Colonic mucosa (tissue), 4 donors: ENCODE data around the gene ST6GALNAC6. TPM values are rescaled to one million over a fixed set of nuclear protein-coding genes. Genes with fewer than 3 reads are reported as not detected.

ENCODE experiments used
- DNase-seq: peaks from one replicate; pipeline ENCODE4 v3.0.0-alpha.2; 2020
- H3K27ac ChIP-seq: fragments of 200-600 bp; one replicate; pipeline ENCODE4 v1.8.0; 2021
- H3K27me3 ChIP-seq: fragments of 200-600 bp; one replicate; pipeline ENCODE4 v1.8.0; 2021
- H3K36me3 ChIP-seq: fragments of 200-600 bp; one replicate; pipeline ENCODE4 v1.8.0; 2021
- H3K4me1 ChIP-seq: fragments of 200-600 bp; one replicate; pipeline ENCODE4 v1.8.0; 2021; ENCODE audit warnings: mild to moderate bottlenecking
- H3K4me3 ChIP-seq: fragments of 200-600 bp; one replicate; pipeline ENCODE4 v1.8.0; 2021
- H3K9ac ChIP-seq, 2 donors: one replicate each; pipeline ENCODE4 v1.7.0; 2013; ENCODE audit warnings: control low read depth in 2 of 2, low read depth in 2 of 2, low read length in 2 of 2
- H3K9me3 ChIP-seq: fragments of 200-600 bp; one replicate; pipeline ENCODE4 v1.8.0; 2021
- CTCF ChIP-seq: fragments of 200-600 bp; IDR thresholded peaks from one replicate; pipeline ENCODE4 v1.8.0; 2022; ENCODE audit warnings: antibody characterized with exemption, mild to moderate bottlenecking
- intact Hi-C: fragments of 100-400 bp; cut with DNase I; formaldehyde crosslinking; loops from one replicate; pipeline ENCODE4 v1.14.1; 2022
- total RNA-seq, 2 donors: library from RNA; stranded (reverse); fragmentation: NEBNext Ultra II Directional in 1 of 2; extraction: Animal tissue kit (Norgen Biotek cat#: 25700) in 1 of 2; gene quantifications; one replicate each; pipeline ENCODE4 v1.2.1, GENCODE V29; 2021
- donor health status: healthy.
- donor health status: DM: no; HTN: no; CAD: no.
- donor health status: DM: no; HTN: no; CAD: no.

ST6GALNAC6 gene
- total RNA-seq, 2 donors from 2014 or later = 251 to 279 TPM

GRCh38 chr9:127912882-127913281, 13.5 kb upstream of the ST6GALNAC6 start:
- peaks cover 22% of the 10 kb centered on the region for H3K4me1 ChIP-seq
- intact Hi-C loops = no loop called here
- TF ChIP-seq CTCF = no peak
- H3K27ac ChIP-seq = peak overlapping the region; percentile 73
- H3K4me3 ChIP-seq = no peak overlapping the region
- no peaks in the 10 kb centered on the region for H3K9me3 ChIP-seq
- no peaks in the 10 kb centered on the region for H3K27me3 ChIP-seq
- H3K9ac ChIP-seq = peak overlapping the region in 1 of 2 donors; percentile 55
- H3K36me3 ChIP-seq = no peaks in the 10 kb centered on the region
- DNase-seq = peak; percentile 88

GRCh38 chr9:127912296-127912695, 12.9 kb upstream of the ST6GALNAC6 start:
- Histone ChIP-seq H3K27me3 (no peaks in the 10 kb centered on the region), H3K9me3 (no peaks in the 10 kb centered on the region), H3K9ac (peak overlapping the region in 1 of 2 donors; percentile 55), H3K36me3 (no peaks in the 10 kb centered on the region), H3K4me1 (peaks cover 20% of the 10 kb centered on the region), H3K4me3 (no peak overlapping the region), H3K27ac (peak overlapping the region; percentile 73)
- TF ChIP-seq CTCF = no peak
- DNase-seq = peak; percentile 32
- intact Hi-C loops = no loop called here

GRCh38 chr9:127910613-127911205, 11.3 kb upstream of the ST6GALNAC6 start:
- TF ChIP-seq CTCF = no peak
- intact Hi-C loops = no loop called here
- no peaks in the 10 kb centered on the region for H3K9me3 ChIP-seq
- no peaks in the 10 kb centered on the region for H3K36me3 ChIP-seq
- peak overlapping the region; percentile 13 to 34 for H3K9ac ChIP-seq
- H3K4me1 ChIP-seq = peaks cover 31% of the 10 kb centered on the region
- no peaks in the 10 kb centered on the region for H3K27me3 ChIP-seq
- H3K4me3 ChIP-seq = no peak overlapping the region
- DNase-seq = peak; percentile 69
- no peak overlapping the region for H3K27ac ChIP-seq

- no peak overlapping the region for H3K4me3 ChIP-seq
- intact Hi-C loops = no loop called here
- peaks cover 27% of the 10 kb centered on the region for H3K4me1 ChIP-seq
- DNase-seq = no peak
- H3K36me3 ChIP-seq = no peaks in the 10 kb centered on the region
- H3K27me3 ChIP-seq = no peaks in the 10 kb centered on the region
- H3K9me3 ChIP-seq = no peaks in the 10 kb centered on the region
- H3K27ac ChIP-seq = no peak overlapping the region
- H3K9ac ChIP-seq = peak overlapping the region in 1 of 2 donors; percentile 4
- no peak for TF ChIP-seq CTCF
Measured at GRCh38 chr9:127909839-127910273, 10.5 kb upstream of the ST6GALNAC6 start.

- Histone ChIP-seq H3K9ac (no peak overlapping the region), H3K36me3 (no peaks in the 10 kb centered on the region), H3K27me3 (no peaks in the 10 kb centered on the region), H3K4me3 (no peak overlapping the region), H3K9me3 (no peaks in the 10 kb centered on the region), H3K27ac (no peak overlapping the region), H3K4me1 (peaks cover 34% of the 10 kb centered on the region)
- intact Hi-C loops = no loop called here
- no peak for DNase-seq
- TF ChIP-seq CTCF = no peak
Measured at GRCh38 chr9:127908660-127908926, 9.2 kb upstream of the ST6GALNAC6 start.
